AG08395 (cell line): ENCODE measurements around the gene HSCB.
"Not testable (repeated sequence)": the region's sequence is repeated elsewhere in the genome, so short reads cannot be mapped to it uniquely, and the experiment has no call there.

ENCODE experiments used
- DNase-seq: peaks from one replicate; pipeline ENCODE4 v3.0.0; 2012; ENCODE audit warnings: mixed read lengths, low spot score

Gene HSCB

GRCh38 chr22:28791841-28792490 is 50.1 kb downstream of the HSCB start:
- DNase-seq, result no peak

- DNase-seq, result no peak
Observed at GRCh38 chr22:28792491-28793383, 50.9 kb downstream of the HSCB start.

DNA sequence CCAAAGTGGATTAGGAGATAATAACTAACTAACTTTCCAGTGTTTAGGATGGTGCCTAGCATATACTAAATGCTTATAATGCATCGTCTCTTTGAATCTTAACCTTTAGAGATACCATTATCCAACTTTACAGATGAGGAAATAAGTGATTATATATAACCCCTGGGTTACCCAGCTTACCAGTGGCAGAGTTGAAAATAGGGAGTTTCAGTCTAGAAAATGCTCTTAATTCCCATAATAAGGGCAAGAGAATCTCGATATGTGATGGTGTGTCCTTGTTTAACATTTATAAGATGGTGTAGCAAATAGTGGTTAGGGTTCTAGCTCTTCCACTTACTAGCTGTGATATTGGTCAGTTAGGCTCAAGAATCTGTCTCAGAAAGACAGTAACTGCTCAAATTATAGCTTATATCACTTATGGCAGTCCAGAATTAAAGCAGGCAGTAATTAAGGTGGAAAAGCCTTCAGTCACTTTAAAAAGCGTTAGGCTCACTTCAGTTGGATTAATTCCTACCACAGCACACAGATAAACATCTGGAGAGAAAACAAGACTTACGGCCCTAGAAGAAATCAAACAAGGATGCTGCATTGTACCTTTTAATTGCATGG is 52.2 kb downstream of the HSCB start:
- no peak for DNase-seq

DNA sequence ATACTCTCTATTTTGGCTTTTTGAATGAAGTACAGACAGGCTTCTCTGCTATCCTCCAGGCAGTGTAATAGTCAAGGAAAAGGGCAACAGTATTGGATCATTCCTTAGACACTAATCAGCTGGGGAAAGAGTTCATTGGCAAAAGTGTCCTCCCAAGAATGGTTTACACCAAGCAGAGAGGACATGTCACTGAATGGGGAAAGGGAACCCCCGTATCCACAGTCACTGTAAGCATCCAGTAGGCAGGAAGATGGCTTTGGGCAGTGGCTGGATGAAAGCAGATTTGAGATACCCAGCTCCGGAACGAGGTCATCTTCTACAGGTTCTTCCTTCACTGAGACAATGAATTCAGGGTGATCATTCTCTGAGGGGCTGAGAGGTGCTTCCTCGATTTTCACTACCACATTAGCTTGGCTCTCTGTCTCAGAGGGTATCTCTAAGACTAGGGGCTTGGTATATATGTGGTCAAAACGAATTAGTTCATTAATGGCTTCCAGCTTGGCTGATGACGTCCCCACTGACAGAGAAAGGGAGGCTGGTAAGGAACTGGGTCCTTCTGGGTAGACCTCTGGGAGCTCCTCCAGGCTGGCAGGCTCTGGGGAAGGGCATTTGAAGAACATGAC is 53.3 kb downstream of the HSCB start:
- DNase-seq, result no peak

DNA sequence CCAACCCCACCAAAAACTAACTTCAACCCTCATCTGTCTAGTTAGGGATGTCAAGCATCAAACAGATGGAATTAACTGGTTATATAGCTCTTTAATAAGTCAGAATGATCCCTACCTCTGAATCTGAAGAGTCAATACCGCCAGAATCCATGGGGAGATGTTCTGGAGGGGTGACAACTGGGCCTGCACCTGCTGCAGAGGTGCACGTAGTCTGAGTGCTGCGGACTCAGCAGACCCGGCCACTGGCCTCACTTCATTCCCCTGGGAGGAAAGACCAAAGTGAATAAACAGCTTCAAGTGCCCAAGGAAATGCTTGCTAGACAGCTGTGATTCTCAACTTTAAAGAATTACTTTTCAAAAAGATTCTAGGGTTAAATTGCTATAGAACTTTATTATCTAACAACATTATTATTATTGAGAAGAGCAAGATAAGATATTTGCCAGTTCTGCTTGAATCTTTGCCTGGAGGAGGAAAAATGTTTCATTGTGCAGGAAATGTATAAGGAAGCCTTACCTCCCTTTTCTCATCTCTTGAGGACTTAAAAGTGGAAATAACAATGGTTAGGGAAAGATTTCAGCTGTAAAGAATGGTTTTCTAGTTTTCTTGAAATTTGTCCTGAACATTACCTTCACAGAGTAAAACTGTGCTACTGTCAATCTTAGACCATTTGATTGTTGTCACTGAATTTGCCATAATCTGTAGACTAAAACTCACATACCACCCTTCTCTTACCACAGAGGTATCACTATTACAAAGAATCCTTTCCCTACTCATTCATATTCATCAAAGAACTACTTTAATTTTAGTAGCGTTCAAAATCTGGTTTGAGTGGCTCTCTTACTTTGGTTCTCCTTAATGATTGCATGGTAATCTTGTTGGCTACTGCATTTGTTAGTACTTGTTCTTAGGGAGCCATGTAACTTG is 54.4 kb downstream of the HSCB start:
- DNase-seq, result no peak

- peak; percentile 81 for DNase-seq
Observed at GRCh38 chr22:28798810-28799605, 57.2 kb downstream of the HSCB start.

DNA sequence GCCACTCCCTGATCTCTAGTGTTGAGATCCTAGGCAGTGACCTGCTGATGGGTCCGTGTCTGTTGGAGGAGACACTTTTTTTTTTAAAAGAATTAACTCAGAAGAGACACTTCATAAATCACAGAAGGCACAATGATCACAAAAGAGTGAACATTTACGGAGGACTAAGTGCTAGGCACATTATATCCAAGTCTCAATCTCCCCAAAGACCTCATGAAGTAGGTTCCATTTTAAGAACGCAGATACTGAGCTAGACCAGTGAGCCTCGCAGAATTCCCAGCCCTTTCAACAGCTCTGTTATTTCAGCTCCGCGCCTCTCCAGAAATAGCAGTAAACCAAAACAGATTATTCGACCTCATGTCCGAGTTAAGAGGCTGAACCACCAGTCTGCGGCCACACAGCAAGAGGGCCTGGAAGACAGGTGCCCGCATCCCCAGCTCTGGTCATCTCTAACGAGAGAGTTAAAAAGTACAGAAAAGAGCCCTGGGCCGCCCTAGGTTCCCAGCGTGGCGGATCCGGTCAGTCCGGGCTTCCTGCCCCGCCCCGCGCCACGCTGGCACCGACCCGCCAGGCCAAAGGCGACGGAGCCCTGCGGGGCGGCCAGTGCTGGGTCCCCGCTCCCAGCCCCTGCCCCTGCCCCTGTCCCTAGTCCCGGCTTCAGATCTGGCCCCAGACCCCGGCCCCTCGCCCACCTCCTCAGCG is 57.9 kb downstream of the HSCB start:
- peak; percentile 77 for DNase-seq

DNA sequence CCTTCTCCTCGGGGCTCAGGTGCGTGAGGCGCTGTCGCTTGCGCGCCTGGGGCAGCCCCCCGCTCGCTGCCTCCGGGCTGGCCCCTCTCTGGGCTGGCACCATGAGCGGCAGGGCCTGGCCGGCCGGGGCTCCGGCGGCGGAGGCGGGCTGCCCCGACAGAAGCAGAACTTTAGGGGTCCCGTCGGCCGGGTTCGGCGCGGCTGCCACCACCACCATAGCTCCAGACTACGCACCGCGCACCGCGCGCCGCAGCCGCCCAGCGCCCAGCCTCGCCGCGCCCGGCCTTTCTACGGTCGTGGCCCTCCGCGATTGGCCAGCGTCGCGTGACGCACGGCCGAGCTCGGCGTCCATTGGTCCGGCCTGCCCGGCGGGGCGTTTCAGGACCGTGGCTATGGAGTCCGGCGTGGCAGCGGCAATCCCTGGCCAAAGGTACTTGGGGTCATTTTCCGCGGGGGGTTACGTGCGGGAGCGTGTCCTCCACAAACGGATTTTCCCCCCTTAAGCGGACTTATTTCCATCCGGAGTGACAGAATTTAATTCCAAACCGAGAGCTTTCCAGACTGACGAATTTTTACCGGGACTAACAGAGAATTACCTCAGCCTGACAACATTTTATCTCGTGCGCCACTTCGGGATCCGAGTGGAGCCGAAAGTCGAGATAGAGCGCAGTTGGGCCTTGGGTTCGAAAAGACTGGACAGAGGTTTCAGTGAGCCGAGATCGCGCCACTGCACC is 58.6 kb downstream of the HSCB start, which contains the start of gene XBP1:
XBP1 (minus strand) TSS at position 262 of the 734 bp plus-strand sequence.
- peak; percentile 99 for DNase-seq

DNA sequence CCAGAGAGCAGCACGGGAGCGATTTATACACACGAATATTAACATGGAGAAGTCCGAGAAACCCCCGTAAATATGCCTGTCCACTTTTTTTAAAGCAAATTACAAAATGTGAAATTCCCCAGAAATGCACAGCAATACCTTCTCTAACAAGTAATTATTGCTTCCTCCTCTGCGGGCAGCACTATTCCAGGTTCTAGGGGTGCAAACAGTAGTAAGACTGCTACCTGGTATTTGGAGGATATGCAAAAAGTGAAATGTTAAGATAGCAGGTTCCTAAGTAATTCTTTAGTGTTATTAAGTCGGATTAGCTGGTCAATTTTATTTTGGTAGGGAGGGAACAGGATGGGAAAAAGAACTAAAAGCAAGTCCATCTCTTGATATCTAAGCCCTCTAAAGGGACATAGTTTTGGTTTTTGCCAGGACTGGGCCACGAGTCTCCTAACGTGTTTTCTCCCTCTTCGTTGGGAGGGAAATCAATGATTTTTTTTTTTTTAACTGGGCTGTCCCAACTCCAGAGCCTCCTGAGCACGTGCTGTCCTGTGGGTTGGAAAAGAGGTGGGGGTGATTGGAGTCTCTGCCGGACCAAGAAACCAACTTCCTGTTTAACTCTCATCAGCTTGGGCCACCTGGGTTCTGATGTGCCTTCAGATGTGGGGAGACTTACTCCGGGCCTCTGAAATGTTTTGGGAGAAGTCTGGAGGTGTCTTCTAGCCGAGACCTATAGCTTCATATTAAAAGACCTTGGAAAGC is 60.2 kb downstream of the HSCB start:
- DNase-seq, result no peak

- DNase-seq, result no peak
Observed at GRCh38 chr22:28802595-28803123, 60.8 kb downstream of the HSCB start.

- not testable (repeated sequence) for DNase-seq
Observed at GRCh38 chr22:28805426-28805825, 63.6 kb downstream of the HSCB start.
